Gastroesophageal sphincter (tissue), 3 donors: ENCODE measurements around the gene PDGFB.

ENCODE experiments used
- CTCF ChIP-seq, 4 experiments: fragments of 200-600 bp in 2 of 4; fragments of 450-650 bp in 2 of 4; sonication (generic) in 1 of 4; IDR thresholded peaks; one replicate each; pipeline ENCODE4 v1.5.1; 2017 to 2019; ENCODE audit warnings: antibody characterized with exemption in 4 of 4, mild to moderate bottlenecking in 2 of 4, moderate library complexity in 2 of 4
- EP300 ChIP-seq: sonication (generic); formaldehyde crosslinking; IDR thresholded peaks from one replicate; pipeline ENCODE4 v1.6.1; 2017; ENCODE audit warnings: antibody characterized with exemption, mild to moderate bottlenecking
- POLR2A ChIP-seq, 2 donors: fragments of 450-650 bp; IDR thresholded peaks; one replicate each; pipeline ENCODE4 v1.6.1; 2017; ENCODE audit warnings: antibody characterized with exemption in 2 of 2, mild to moderate bottlenecking in 2 of 2, moderate library complexity in 1 of 2
- POLR2AphosphoS5 ChIP-seq: sonication (generic); formaldehyde crosslinking; IDR thresholded peaks from one replicate; pipeline ENCODE4 v1.6.1; 2017; ENCODE audit warnings: antibody characterized with exemption

- TF ChIP-seq CTCF (IDR thresholded peaks at IDR 0.05) = no peak
- no peak for TF ChIP-seq POLR2A (IDR thresholded peaks at IDR 0.05)
- TF ChIP-seq POLR2AphosphoS5 = no peak
- TF ChIP-seq EP300 = no peak
Measured at GRCh38 chr22:39273950-39274887, 29.4 kb upstream of the PDGFB start.
